Liver (tissue), 3 donors: ENCODE measurements around the gene FAM171A1.

Experiments
- TAF1 ChIP-seq: conservative IDR thresholded peaks from 2 replicates; pipeline ENCODE4 v1.6.1; 2016; ENCODE audit warnings: antibody characterized with exemption, mild to moderate bottlenecking
- YY1 ChIP-seq: IDR thresholded peaks from 2 replicates; pipeline ENCODE4 v1.6.1; 2016; ENCODE audit warnings: antibody characterized with exemption, mild to moderate bottlenecking
- TF ChIP-seq, protein P1 (sequence below): IDR thresholded peaks from 2 replicates; pipeline ENCODE4 v1.6.1; 2016; ENCODE audit warnings: antibody characterized with exemption
- TF ChIP-seq, protein P2 (sequence below): fragments of 150-350 bp; IDR thresholded peaks from 2 replicates; pipeline ENCODE4 v1.5.1; 2017; ENCODE audit warnings: improper control_type of control experiment, low read depth, low read length; ENCODE audit not compliant: missing input control
- donor health status: healthy.
- donor health status: healthy.

DNA sequence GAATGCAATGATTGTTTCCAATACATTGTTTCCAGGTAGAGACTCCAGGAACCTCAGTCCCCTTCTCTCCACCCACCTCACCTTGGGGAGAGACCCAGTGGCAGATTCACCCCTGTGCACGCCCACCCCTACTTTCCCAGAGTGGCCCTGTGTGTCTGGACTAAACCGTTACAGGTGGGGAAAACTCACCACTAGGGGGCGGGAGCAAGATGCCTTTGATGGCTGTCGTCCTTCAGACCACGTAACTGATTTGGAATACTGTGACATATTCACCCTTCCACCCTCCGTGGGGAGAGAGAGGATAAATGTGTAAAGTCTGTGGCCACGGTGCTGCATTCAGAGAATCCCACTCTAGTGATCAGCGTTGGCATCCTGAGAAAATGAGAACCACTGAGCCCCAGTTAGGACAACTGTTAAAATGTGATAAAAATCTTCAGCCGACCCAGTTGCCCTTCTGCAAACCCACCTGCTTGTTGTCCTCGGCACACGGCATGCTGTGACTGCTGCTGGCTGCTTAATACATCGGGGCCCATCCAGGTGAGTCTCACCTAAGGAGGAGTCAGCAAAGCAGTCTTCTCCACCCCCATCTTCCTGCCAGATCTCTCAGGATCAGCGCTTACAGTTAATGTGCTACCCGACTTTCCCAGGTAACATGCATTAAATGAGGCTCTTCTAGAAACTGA lies 161.1 kb downstream of the FAM171A1 start:
- TF ChIP-seq YY1 (no peak), TAF1 (no peak)
- TF ChIP-seq, protein P1, sequence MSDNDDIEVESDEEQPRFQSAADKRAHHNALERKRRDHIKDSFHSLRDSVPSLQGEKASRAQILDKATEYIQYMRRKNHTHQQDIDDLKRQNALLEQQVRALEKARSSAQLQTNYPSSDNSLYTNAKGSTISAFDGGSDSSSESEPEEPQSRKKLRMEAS: no peak
- TF ChIP-seq, protein P2, sequence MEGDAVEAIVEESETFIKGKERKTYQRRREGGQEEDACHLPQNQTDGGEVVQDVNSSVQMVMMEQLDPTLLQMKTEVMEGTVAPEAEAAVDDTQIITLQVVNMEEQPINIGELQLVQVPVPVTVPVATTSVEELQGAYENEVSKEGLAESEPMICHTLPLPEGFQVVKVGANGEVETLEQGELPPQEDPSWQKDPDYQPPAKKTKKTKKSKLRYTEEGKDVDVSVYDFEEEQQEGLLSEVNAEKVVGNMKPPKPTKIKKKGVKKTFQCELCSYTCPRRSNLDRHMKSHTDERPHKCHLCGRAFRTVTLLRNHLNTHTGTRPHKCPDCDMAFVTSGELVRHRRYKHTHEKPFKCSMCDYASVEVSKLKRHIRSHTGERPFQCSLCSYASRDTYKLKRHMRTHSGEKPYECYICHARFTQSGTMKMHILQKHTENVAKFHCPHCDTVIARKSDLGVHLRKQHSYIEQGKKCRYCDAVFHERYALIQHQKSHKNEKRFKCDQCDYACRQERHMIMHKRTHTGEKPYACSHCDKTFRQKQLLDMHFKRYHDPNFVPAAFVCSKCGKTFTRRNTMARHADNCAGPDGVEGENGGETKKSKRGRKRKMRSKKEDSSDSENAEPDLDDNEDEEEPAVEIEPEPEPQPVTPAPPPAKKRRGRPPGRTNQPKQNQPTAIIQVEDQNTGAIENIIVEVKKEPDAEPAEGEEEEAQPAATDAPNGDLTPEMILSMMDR: peak; percentile 73
